Activated effector memory CD4-positive, alpha-beta T cell treated with anti-CD3 and anti-CD28 coated beads, Interleukin-2, amount 50 U/mL, for 16 hours (primary cell): ENCODE results near the gene ERCC6L.
"Not testable (repeated sequence)": the region's sequence is repeated elsewhere in the genome, so short reads cannot be mapped to it uniquely, and the experiment has no call there.

Experiments used
- DNase-seq: peaks from one replicate; pipeline ENCODE4 v3.0.0-alpha.2; 2020

Gene ERCC6L

DNA sequence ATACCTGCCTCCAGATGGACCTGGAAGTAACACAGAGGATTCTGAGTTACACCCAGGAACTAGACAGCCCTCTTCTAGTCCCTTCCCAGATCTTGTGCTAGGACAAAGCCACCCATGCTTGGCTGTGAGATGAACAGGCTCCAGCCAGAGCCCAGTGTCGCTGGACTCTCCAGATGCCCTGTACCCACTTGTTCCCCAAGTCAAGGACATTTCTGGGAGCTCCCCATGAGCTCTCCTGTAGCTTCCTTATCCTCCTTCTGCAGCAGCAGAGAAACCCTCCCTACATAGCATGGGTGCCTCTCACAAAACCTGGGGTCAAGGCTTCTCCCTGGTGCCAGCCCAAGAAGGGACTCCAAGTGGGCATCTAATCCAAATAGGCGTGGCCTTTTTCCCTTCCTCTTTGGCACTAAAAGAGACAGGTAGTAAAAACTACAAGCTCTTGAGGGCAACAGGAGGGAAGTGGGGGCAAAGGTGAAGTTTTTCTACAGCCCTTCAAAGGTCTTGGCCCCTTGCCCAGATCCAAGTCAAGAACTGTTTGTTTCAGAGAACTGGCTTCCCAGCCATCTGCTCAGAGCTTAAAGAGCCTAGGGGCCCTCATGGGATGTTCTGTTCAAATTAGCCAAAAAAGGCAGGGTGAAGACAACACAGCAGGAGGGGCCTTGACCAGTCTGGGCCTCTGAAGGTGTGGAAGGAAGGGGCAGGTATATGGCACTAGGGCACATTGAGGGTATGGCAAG lies 8.5 kb upstream of the ERCC6L start:
- no peak for DNase-seq

DNA sequence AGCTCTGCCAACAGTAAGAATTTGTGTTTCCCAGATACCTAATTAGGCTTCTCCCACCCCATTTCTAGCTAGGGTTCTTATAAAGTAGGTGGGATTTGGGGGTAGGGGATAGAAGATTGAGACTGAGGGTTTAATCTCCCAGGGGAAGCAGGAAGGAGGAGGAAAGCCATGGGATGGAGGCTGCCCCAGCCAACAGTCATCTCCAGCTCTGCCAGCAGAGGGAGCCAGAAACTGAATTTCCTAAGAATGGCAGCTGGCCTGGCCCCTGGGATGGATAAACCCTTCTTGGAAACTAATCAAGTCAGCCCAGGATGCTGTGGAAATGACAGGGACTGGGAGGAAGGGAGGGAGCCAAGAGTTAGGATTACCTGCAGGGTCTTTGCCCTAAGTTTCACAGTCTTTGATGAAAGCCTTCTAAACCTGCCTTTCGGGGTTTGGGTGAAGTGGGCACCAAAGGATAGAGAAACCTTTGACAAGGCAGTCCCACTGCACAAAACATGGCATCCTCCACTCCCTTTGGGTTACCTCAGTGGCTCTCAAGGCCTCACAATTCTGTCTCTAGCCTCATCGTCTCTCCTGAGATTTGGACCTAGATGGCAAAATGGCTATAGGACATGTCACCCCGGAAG lies 6.7 kb upstream of the ERCC6L start:
- peak; percentile 76 for DNase-seq

DNA sequence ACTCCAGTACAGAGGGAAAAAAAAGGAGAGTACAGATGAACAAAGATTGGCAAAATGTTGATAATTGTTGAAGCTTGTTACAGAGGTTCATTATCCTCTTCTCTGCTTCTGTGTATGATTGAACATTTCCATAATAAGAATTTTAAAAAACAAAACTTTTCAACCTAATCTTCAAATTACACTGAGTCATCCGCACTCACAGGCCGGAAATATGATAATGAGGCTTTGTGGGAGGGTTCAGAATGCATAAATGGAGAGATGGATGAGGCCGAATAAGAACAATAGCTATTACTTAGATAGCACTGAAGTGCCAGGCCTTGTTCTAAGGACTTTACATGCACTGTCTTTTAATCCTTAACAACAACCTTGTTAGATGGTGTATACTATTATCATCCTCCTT lies 4.6 kb upstream of the ERCC6L start:
- no peak for DNase-seq

DNA sequence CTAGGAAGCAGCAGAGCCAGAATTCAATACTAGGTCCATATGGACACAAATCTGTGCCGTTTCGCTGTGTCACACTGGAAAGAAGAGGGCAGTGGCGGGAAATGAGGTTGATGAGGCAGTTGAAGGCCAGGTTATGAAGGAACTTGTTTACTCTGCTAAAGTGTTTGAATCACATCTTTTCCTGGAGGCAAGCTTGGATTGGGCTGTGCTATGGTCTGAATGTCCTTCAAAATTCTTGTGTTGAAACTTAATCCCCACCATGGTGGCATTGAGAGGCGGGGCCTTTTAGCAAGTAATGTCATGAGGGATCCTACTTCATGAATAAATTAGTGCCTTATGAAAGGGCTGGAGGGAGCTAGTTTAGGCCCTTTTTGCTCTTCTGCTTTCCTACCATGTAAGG lies 2.1 kb upstream of the ERCC6L start:
- no peak for DNase-seq

DNA sequence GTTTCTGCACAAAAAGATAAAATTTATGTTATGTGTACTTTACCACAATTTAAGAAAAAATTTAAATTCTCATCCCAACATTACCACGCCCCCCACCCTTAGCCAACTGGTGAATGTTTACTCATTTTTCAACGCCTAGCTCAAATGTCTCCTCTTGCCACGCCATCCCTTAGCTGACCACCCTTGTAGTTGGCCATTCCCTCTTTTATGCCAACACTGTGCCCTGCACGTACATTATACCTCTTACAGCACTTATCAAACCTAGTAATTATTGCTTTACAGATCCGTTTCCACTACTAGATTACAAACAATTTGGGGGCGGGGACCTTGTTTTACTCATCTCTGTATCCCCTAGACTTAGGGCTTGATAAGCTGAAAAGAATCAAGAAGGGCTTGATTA lies 644 bp downstream of the ERCC6L start:
- no peak for DNase-seq

DNA sequence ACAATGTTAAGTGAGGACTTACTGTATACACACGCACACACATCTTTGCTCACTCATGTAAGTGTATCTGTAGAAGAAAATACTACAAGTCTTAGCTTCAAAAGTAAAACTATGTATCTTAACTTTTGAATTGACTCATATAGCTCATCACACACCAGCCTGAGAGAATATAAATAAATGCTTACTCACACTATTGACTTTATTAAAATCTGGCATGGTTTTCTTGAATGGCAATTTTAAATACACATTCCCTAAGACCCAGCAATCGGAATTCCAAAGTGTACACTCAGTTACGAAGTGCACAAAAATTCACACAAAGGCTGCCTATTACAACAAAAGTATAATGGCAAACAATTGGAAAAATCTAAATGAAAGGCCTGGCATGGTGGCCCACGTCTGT lies 2.0 kb downstream of the ERCC6L start:
- no peak for DNase-seq

DNA sequence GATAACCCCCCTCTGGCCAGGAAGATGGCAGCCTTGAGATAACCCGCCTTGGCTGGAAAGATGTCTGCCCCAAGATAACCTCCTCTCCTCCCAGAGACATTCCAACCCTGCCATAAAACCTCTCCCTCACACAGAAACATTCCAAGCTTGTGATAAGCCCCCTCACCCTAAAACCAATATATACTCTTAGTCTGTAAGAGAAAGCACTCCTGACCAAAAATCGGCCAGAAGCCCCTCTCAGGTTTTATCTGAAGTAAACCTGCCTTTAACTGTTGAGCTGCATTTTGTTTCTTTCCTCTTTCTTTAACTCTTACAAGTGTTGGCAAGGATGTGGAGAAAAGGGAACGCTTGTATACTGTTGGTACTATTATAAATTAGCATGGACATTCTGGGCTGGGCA lies 8.5 kb downstream of the ERCC6L start:
- no peak for DNase-seq

DNA sequence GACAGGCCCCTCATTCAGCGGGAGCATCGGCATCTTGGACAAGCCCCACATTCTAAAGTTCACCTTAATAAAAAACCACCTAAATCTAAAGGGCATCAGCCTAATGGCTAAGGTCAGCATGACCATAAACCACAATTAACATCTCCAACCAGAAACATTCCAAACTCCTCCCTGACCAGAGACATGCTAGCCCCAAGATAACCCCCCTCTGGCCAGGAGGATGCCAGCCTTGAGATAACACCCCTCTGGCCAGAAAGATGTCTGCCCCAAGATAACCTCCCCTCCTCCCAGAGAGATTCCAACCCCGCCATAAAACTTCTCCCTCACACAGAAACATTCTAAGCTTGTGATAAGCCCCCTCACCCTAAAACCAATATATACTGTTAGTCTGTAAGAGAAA lies 18.5 kb downstream of the ERCC6L start:
- not testable (repeated sequence) for DNase-seq

DNA sequence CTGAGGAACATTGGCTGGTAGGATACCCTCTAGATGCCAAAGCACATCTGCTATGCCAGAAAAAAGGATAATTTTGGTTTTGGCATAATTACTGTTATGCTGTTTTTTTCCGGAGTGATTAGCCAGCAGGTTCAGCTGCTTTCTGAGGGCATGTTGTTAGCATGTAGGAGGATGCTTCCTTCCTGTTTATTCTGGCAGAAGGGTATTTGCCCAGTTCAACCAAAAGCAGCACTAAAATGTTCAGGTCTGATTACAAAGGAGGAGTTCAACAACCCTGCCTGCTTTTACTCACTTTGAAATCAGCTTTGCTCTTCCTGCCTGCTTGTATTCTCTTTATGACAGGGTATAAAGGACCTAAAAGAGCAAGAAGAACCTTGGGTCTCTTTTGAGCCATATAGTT lies 21.9 kb downstream of the ERCC6L start:
- no peak for DNase-seq

DNA sequence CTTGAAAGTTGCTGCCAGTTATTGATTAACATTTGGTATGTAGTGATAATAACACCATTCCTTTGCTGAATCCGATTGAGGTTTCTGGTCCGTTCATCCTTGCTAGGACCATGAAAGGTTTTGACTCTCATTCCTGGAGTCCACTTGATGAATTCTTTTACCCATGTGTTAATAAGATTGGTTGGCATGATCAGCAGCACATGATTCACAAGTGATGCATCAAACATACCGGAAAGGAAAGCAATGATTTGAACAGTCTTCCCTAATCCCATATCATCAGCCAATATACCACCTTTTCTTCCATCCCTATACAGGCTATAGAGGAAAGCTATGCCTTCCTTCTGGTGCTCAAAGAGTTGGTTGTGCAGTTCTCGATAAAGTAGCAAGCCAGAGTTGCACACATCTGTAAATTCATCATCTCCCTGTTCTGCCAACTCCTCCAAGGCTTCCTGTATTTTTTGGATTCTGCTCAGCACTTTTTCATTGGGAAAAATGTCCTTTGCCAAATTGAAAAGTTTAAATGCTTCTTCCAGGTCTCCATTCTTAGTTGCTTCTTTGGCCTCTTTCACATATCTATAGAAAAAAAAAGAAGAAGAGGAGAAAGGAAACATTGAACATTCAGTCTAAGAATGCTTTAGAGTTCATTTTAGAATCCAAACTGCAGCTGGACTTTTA lies 30.6 kb downstream of the ERCC6L start:
- DNase-seq, result no peak

DNA sequence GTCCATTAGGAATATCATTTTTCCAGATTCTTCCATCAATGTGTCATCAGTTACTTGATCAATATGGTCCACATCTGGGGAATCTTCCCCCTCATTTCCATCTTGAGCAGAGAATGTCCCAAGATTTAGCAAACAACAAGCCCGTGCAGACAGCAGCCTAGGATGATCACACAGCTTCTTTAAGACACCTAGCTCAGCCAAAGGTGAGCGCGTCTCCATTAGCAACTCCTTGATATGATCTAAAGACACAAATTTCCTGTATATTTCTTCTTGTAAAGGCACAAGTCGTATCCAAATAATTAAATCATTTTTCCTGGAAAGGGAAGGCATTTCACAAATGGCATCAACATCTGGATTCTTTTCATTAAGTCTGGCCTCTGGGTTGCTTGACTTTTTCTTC lies 31.5 kb downstream of the ERCC6L start:
- DNase-seq, result no peak

DNA sequence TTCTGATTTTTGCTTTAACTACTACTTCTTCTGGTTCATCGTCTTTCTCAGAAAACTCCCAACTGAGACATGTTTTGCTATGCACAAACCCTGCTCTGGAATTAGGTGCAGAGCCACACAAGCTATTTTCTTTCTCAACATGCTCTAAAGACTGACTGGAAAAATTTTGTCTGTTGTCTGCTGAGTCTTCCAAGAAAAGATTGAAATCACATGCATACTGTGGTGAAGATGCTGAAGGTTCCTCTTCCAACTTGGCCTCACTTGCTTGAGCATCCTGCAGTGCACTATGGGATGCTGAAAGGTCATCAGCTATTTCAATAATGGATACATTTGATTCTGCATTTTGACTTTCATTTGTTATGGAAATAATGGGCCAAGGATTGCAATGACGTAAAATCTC lies 33.1 kb downstream of the ERCC6L start:
- DNase-seq, result no peak

DNA sequence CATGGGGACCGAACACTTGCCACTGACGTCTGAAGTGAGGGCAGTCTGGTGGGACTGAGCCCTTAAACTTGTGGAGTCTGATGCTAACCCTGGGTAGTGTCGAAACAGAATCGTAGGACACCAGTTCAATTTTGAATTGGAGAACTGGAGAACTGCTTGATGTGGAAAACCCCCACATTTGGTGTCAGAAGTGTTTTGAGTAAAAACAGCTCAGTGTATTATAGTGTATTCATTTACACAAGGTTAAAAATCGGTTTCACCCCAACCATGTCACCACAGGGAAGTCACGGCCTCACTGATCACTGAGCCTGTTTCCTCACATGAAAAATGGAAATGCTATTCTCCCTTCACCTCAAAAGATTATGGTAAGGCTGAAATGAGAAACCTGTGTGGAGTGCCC lies 35.4 kb downstream of the ERCC6L start:
- no peak for DNase-seq

DNA sequence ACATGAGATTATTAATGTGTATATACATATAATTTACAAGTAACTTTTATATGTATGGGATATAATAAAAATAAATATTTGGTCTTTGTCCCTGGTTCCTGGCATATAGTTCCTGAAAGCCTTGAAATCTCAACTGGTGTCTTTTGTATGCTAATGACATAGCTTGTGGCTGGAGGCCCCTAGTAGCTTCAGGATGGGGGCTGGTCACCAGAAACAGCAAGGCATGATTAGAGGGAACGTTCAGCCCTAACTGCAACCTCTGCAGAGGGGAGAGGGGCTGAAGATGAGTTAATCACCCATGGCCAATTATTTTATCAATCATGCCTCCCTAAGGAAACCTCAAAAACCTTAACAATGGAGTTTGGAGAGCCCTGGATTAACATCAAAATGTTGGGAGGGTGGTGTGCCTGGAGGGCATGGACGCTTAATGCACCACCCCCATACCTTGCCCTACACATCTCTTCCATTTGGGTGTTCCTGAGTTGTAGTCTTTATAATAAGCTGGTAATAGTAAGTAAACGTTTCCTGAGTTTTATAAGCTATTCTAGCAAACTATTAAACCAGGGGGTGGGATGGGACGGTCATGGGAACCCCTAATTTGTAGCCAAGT lies 35.9 kb downstream of the ERCC6L start:
- DNase-seq, result no peak

DNA sequence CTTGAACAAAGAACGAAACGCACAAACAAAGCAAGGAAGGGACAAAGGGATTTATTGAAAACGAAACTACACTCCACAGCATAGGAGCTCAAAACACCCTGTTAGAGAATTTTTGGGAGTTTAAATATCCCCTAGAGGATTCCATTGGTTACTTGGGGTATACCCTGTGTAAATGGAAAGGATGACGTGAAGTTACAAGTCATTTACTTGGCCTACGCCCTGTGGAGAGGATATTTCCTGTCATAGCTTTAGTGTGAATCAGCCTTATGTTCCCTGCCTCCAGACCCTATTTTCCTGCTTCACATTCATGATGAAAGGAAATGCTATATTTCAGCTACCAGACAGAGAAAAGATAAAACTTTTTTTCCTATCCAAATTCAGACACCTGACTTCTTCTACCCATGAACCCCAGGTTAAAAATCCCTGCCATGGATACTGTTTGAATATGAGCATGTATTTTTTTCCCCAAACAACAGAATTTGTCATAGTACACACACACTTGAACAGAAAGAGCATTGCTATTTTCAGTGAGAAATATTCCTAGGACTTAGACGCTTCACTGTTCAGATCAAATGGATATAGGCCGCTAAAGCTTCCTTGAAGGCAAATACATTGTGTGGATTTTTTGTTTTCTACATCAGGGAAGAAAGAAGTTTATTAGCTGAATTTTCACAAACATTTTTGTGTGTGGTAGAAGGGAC lies 36.8 kb downstream of the ERCC6L start:
- no peak for DNase-seq

DNA sequence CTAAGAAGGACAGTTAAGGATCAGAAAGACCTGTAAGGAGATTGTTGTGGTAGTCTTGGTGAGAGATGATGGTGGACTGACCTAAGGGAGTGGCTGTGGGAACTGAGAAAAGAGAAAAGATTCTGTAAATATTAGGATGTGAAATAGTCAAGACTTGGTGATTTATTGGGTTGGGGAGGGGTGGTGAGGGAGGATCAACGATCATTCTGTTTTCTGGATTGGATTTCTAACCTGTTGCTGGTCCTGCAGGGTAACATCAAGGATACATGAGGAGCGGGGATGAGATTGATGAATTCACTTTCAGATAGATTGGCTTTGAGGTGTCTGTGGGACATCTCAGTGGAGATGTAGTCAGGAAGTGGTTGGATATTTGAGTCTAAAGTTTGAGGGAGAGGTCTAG lies 55.9 kb downstream of the ERCC6L start:
- DNase-seq, result no peak

DNA sequence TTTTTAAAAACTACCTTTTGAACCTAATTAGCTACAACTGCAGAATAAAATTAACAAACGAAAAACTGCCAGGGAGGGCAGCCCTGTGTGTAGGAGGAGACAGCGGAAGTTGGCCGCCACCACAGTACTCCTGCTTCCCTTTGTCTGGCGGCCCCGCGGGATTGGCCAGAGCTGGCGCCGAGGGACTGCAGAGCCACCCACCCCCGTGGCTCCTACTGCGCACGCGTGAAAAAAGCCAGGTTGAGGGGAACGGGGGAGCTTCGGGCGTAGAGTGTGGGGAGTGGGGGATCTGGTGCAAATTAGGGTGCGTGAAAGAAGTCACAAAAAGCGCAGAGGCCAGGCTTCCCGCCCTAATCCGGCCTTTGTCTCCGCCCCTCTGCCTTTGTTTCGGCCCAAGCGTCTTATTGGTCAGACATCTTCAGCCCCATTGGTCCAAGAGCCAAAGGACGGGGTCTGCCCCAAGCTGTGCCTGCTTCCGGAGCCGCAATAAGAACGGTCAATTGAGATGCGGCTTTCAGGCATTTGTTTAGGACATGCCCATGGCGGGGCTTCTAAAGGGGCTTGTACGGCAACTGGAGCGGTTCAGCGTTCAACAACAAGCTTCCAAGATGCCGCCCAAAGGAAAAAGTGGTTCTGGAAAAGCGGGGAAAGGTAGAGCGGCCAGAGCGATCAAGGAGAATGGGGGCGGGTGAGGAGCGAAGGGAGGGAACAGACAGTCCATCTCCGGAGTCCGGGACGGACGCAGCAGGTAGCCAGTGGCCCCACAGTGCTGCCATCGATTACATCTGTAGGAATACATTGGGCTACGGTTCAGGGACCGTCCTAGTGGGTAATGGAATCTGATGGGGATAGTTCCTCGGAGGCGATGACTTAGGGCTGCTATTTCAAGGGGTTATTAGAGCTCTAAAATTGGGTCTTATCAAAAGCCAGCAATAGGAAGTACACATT lies 57.4 kb downstream of the ERCC6L start, which contains the start of gene PIN4:
PIN4 (plus strand) TSS at position 580 of the 948 bp plus-strand sequence; CDS start at position 609, 29 bp downstream.
- peak; percentile 92 for DNase-seq

DNA sequence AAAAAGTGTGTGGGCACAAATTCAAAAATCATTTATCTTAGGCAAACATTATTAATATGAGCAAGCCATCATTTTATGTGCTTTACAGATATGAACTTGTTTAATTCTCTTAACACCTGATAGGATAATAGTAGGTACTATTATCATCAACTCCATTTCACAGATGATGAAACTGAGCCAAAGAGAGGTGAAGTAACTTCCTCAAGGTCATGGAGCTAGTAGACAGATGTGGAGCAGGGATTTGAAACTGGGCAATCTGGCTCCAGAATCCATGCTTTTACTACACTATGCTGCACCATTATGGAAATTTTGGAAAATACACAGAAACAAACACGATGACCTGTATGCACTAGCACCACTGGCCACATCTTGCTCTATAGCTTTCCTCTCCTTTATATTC lies 58.3 kb downstream of the ERCC6L start:
- DNase-seq, result no peak

DNA sequence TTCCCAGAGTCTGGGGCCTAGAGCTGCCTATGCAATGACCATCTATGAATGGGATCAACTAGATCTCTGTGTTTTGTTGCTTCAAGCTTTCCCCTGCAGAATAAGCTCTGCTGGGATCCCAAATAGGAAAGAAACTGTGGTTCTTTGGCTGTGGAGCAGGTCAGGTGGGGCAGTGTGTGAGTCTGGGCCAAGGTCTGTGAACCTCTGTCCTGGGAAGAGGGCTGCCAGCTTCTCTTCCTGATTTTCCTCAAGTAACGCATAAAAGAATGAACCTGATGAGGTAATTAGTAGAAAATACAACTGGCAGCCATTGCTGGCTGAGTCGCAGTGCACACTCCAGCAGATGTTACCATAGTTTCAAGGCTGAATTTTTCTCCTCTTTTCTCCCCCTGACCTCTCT lies 61.8 kb downstream of the ERCC6L start:
- no peak for DNase-seq

DNA sequence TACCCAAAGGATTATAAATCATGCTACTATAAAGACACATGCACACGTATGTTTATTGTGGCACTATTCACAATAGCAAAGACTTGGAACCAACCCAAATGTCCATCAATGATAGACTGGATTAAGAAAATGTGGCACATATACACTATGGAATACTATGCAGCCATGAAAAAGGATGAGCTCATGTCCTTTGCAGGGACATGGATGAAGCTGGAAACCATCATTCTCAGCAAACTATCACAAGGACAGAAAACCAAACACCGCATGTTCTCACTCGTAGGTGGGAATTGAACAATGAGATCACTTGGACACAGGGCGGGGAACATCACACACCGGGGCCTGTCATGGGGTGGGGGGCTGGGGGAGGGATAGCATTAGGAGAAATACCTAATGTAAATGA lies 62.5 kb downstream of the ERCC6L start:
- DNase-seq, result not testable (repeated sequence)

DNA sequence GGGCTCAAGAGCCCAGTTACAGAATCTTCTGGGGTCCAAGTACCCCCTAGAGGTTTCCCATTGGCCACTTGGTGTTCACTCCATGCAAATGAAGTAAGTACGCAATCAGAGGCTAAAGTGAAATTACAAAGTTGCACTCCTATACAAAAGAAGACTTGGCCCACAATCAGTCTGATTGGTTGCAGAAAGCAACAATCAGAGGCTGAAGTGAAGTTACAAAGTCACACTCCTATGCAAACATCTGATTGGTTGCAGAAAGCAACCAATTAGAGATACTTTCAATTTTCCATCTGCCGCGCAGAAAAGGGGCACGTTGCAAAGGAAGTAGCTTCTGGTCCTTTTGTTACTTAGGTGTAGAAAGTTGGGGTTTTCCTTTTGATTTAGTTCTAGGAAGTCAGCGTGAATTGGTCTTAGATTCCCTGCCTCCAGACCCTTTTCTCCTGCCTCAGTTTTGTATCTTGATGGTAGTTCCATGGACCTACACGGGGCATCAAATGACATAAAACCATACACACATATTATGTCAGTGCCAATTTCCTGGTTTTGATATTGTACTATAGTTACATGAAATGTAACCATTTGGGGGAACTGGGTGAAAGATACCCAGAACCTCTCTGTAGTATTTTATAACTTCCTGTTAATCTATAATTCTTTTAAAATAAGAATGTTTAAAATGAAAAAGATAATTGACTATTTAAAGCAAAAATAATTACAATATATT lies 69.7 kb downstream of the ERCC6L start:
- DNase-seq, result peak; percentile 68
